CD14-positive monocyte (primary cell): ENCODE measurements around the gene NDUFS4. TPM values are rescaled to one million over a fixed set of nuclear protein-coding genes. Genes with fewer than 3 reads are reported as not detected.

Source experiments
- DNase-seq, 3 donors: peaks; one replicate each; pipeline ENCODE4 v3.0.0-alpha.2; 2011 to 2022
- H2AFZ ChIP-seq: 2 replicates; pipeline ENCODE4 v1.6.0; 2012; ENCODE audit warnings: mild to moderate bottlenecking, low read depth, low read length, inconsistent platforms; ENCODE audit not compliant: insufficient read depth, poor library complexity, severe bottlenecking
- H3K27ac ChIP-seq, 2 donors: 1 replicate in 1 of 2; 2 replicates in 1 of 2; pipeline ENCODE4 v1.5.1; 2012 to 2013; ENCODE audit warnings: low read length in 2 of 2, control low read depth in 1 of 2, inconsistent platforms in 1 of 2, low read depth in 1 of 2, mild to moderate bottlenecking in 1 of 2
- H3K27me3 ChIP-seq, 2 donors: one replicate each; pipeline versions ENCODE4 v1.6.0 to v1.6.1; 2011 to 2013; ENCODE audit warnings: low read length in 2 of 2; ENCODE audit not compliant: control insufficient read depth in 2 of 2, insufficient read depth in 2 of 2
- H3K36me3 ChIP-seq, 2 donors: replicated peaks in 1 of 2; 1 replicate in 1 of 2; 2 replicates in 1 of 2; pipeline versions ENCODE4 v1.5.1 to v1.6.1; 2012 to 2013; ENCODE audit warnings: low read length in 2 of 2, control low read depth in 1 of 2, inconsistent platforms in 1 of 2, mild to moderate bottlenecking in 1 of 2; ENCODE audit not compliant: insufficient read depth in 2 of 2, control insufficient read depth in 1 of 2
- H3K4me1 ChIP-seq, 2 donors: 1 replicate in 1 of 2; 2 replicates in 1 of 2; pipeline versions ENCODE4 v1.5.1 to v1.6.1; 2012 to 2013; ENCODE audit warnings: low read length in 2 of 2, control low read depth in 1 of 2, inconsistent platforms in 1 of 2, mild to moderate bottlenecking in 1 of 2, moderate library complexity in 1 of 2; ENCODE audit not compliant: insufficient read depth in 2 of 2, control insufficient read depth in 1 of 2
- H3K4me2 ChIP-seq: replicated peaks from 2 replicates; pipeline ENCODE3; 2012; ENCODE audit warnings: low read length, moderate library complexity, mild to moderate bottlenecking; ENCODE audit not compliant: poor library complexity, severe bottlenecking; ENCODE audit errors: extremely low read depth
- H3K4me3 ChIP-seq, 3 experiments: fragments of 200-600 bp in 1 of 3; sonication (generic) in 1 of 3; replicated peaks in 1 of 3; 1 replicate in 2 of 3; 2 replicates in 1 of 3; pipeline ENCODE4 v1.5.1; 2011 to 2013; ENCODE audit warnings: low read length in 3 of 3, mild to moderate bottlenecking in 3 of 3, control low read depth in 2 of 3, low read depth in 2 of 3, inconsistent platforms in 1 of 3, moderate library complexity in 1 of 3
- H3K79me2 ChIP-seq: 2 replicates; pipeline ENCODE4 v1.6.0; 2012; ENCODE audit warnings: mild to moderate bottlenecking, control low read depth, inconsistent platforms, low read length, moderate library complexity; ENCODE audit not compliant: insufficient read depth
- H3K9ac ChIP-seq: 2 replicates; pipeline ENCODE4 v1.6.0; 2017; ENCODE audit warnings: low read length, mild to moderate bottlenecking; ENCODE audit not compliant: insufficient read depth, poor library complexity, severe bottlenecking
- H3K9me3 ChIP-seq, 2 donors: replicated peaks in 1 of 2; 1 replicate in 1 of 2; 2 replicates in 1 of 2; pipeline versions ENCODE4 v1.5.1 to v1.6.1; 2012 to 2013; ENCODE audit warnings: low read length in 2 of 2, control low read depth in 1 of 2; ENCODE audit not compliant: control insufficient read depth in 1 of 2, insufficient read depth in 1 of 2
- H4K20me1 ChIP-seq: 2 replicates; pipeline ENCODE4 v1.6.0; 2012; ENCODE audit warnings: mild to moderate bottlenecking, low read length, control low read depth, moderate library complexity; ENCODE audit not compliant: insufficient read depth
- H3K27ac Mint-ChIP-seq, 7 donors: one replicate each; pipeline ENCODE4 v1.8.0; 2020; ENCODE audit warnings: mild to moderate bottlenecking in 7 of 7, mixed read lengths in 7 of 7, moderate library complexity in 6 of 7, inconsistent platforms in 2 of 7
- H3K27me3 Mint-ChIP-seq, 3 donors: one replicate each; pipeline ENCODE4 v1.8.0; 2021 to 2022; ENCODE audit warnings: low read depth in 3 of 3, mild to moderate bottlenecking in 3 of 3, mixed read lengths in 3 of 3, moderate library complexity in 3 of 3, inconsistent platforms in 1 of 3
- H3K36me3 Mint-ChIP-seq, 2 donors: one replicate each; pipeline ENCODE4 v1.8.0; 2020; ENCODE audit warnings: mixed read lengths in 2 of 2, inconsistent platforms in 1 of 2, mild to moderate bottlenecking in 1 of 2
- H3K4me1 Mint-ChIP-seq: one replicate; pipeline ENCODE4 v1.8.0; 2020; ENCODE audit warnings: mild to moderate bottlenecking, mixed read lengths
- H3K4me3 Mint-ChIP-seq, 2 donors: one replicate each; pipeline ENCODE4 v1.8.0; 2020; ENCODE audit warnings: mild to moderate bottlenecking in 2 of 2, mixed read lengths in 2 of 2, moderate library complexity in 1 of 2
- H3K9me3 Mint-ChIP-seq, 7 donors: one replicate each; pipeline ENCODE4 v1.8.0; 2020 to 2022; ENCODE audit warnings: mixed read lengths in 7 of 7, mild to moderate bottlenecking in 6 of 7, moderate library complexity in 6 of 7, inconsistent platforms in 2 of 7
- CTCF ChIP-seq: fragments of 200-600 bp; IDR thresholded peaks from one replicate; pipeline ENCODE4 v1.8.0; 2022; ENCODE audit warnings: antibody characterized with exemption, mild to moderate bottlenecking
- WGBS: methylation state at CpG from one replicate; pipeline ENCODE4 v1.1.5; 2013; ENCODE audit warnings: missing lambda C conversion rate; ENCODE audit not compliant: insufficient coverage; 5-methylcytosine and 5-hydroxymethylcytosine counted together
- intact Hi-C, 2 donors: fragments of 100-400 bp; cut with micrococcal nuclease; formaldehyde crosslinking; loops; one replicate each; pipeline versions ENCODE4 v1.15.0 to v1.15.1; 2023
- polyA plus RNA-seq, 3 donors: library from polyadenylated mRNA; depleted of rRNA in 1 of 3; unstranded in 2 of 3; stranded (reverse) in 1 of 3; fragments of 300-500 nt in 2 of 3; fragments of >200 nt in 1 of 3; fragmentation: Illumina TruSeq in 2 of 3; gene quantifications; 1 replicate in 2 of 3; 2 replicates in 1 of 3; pipeline ENCODE4 v1.2.3, GENCODE V29; 2012 to 2021

Gene NDUFS4
- polyA plus RNA-seq, 3 donors: 42.5 to 118 (median 111) TPM

- no peak for TF ChIP-seq CTCF
- H3K27ac Mint-ChIP-seq: no peak overlapping the region
- no peak overlapping the region for H3K9ac ChIP-seq
- H4K20me1 ChIP-seq: peaks cover 20% of the 10 kb centered on the region
- H3K27me3 Mint-ChIP-seq: no peaks in the 10 kb centered on the region
- H3K9me3 Mint-ChIP-seq: no peaks in the 10 kb centered on the region
- no peak overlapping the region for H2AFZ ChIP-seq
- H3K36me3 ChIP-seq: peaks cover 4 to 15% of the 10 kb centered on the region in 2 donors
- H3K27ac ChIP-seq: no peak overlapping the region
- 100% methylated on average over 1 of the region's 3 CpGs for WGBS
- intact Hi-C loops: no loop called here
- peaks cover 0 to 3% of the 10 kb centered on the region in 2 donors for H3K4me1 ChIP-seq
- no peak overlapping the region for H3K4me2 ChIP-seq
- no peaks in the 10 kb centered on the region for H3K79me2 ChIP-seq
- no peak overlapping the region for H3K4me3 Mint-ChIP-seq
- H3K36me3 Mint-ChIP-seq: peaks cover 25 to 28% of the 10 kb centered on the region in 2 donors
- no peak overlapping the region for H3K4me3 ChIP-seq
- no peaks in the 10 kb centered on the region for H3K27me3 ChIP-seq
- H3K4me1 Mint-ChIP-seq: peaks cover 13% of the 10 kb centered on the region
- H3K9me3 ChIP-seq: no peaks in the 10 kb centered on the region
- DNase-seq: no peak
These were observed 52.6 kb downstream of the NDUFS4 start for GRCh38 chr5:53613061-53613460.

GRCh38 chr5:53613536-53613935 is 53.1 kb downstream of the NDUFS4 start:
- intact Hi-C loops: no loop called here
- no peak overlapping the region for H3K4me3 Mint-ChIP-seq
- H3K4me1 Mint-ChIP-seq: peaks cover 13% of the 10 kb centered on the region
- Histone ChIP-seq H3K9me3 (no peaks in the 10 kb centered on the region), H3K79me2 (no peaks in the 10 kb centered on the region), H3K9ac (no peak overlapping the region), H3K27ac (no peak overlapping the region), H3K27me3 (no peaks in the 10 kb centered on the region), H3K4me1 (peaks cover 0 to 3% of the 10 kb centered on the region in 2 donors), H3K4me3 (no peak overlapping the region), H2AFZ (no peak overlapping the region), H3K4me2 (no peak overlapping the region), H4K20me1 (peaks cover 20% of the 10 kb centered on the region), H3K36me3 (peaks cover 4 to 10% of the 10 kb centered on the region in 2 donors)
- no peak for TF ChIP-seq CTCF
- DNase-seq: no peak
- H3K27me3 Mint-ChIP-seq: no peaks in the 10 kb centered on the region
- peaks cover 21 to 24% of the 10 kb centered on the region in 2 donors for H3K36me3 Mint-ChIP-seq
- H3K9me3 Mint-ChIP-seq: no peaks in the 10 kb centered on the region
- no peak overlapping the region for H3K27ac Mint-ChIP-seq
